Measurements from ENCODE around the gene SMIM22.
A peak's percentile ranks its signal among the peaks of the same experiment; 100 is the strongest.

The SMIM22 gene

GRCh38 chr16:4795181-4795827, at the start of gene SMIM22:
Gene SMIM22 (plus strand): TSS chr16:4795369. CDS start chr16:4795735, 366 bp downstream.
- no peak for DNase-seq

DNA sequence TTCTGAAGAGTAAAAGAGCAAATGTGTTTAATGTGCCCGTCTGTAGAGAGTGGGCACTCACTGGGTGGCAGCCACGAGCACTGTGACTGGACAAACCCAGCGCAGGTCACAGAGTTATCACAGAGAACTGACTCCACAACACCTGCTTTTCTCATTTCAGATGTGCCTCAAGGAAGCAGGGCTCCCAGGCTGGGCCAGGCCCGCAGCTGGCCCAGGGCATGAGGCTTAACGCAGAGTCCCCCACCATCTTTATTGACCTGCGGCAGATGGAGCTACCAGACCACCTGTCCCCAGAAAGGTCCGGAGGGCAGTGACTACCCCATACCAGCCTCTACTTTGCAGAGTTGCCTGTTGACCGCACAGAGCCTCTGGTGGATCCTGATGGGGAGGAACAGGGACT, 49.0 kb upstream of the SMIM22 start:
- no peak for DNase-seq

DNA sequence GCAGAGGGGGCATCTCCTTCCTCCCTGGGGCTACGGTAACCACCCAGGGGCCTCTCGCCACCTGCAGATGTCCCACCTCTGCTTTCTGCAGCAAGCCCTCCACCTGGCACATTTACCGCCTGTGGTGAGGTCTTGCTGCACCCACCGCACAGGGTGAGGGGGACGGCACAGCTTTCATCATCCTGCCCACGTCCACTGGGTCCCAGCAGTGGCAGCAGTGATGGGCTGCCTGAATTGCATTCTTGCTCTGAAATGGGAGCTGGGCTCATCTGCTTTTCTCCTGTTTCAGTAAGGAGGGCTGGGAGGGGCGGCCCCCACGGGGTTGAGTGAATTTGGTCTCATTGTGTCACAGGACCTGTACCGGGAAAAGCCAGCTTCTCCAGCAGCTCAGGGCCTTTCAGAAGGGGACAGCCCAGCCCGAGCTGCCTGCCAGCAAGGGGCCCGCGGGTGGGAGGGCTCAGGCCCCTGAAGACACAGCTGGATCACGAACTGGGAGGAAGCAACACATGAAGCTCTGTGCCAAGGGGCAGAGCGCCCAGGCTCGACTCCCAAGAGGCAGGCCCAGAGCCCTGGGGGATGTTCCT, 48.1 kb upstream of the SMIM22 start:
- DNase-seq = no peak

DNA sequence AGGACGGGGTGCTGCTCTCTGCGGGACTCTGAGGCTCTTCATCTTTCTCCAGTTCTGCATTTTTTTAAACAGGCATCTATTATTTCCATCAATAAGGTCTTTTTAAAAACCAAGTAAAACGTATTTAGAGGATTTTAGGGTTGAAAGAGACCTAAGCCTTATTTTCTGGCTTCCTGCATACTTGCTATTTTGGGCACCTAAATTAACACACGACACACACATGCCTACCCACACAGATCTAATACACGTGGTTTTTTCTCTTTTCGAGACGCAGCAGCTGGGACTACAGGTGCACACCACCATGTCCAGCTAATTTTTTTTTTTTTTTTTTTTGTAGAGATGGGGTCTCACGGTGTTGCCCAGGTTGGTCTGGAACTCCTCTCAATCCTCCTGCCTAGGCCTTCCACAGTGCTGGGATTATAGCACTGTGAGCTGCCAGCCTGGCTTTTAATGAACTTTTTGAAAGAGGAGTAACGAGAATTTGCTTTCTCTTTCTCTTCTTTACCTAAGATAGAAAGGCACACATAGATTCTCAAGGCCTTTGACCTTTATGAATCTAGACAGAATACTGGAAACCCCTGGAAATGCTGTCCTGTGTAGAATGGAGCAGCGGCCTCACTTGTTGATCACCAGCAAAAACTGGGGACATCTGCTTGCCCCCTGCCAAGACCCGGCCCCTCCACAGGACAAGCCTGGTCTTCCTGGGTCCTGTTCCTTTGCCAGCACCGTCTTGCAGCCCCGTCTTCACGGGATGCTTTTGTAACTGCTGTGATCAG, 47.1 kb upstream of the SMIM22 start:
- DNase-seq = no peak

DNA sequence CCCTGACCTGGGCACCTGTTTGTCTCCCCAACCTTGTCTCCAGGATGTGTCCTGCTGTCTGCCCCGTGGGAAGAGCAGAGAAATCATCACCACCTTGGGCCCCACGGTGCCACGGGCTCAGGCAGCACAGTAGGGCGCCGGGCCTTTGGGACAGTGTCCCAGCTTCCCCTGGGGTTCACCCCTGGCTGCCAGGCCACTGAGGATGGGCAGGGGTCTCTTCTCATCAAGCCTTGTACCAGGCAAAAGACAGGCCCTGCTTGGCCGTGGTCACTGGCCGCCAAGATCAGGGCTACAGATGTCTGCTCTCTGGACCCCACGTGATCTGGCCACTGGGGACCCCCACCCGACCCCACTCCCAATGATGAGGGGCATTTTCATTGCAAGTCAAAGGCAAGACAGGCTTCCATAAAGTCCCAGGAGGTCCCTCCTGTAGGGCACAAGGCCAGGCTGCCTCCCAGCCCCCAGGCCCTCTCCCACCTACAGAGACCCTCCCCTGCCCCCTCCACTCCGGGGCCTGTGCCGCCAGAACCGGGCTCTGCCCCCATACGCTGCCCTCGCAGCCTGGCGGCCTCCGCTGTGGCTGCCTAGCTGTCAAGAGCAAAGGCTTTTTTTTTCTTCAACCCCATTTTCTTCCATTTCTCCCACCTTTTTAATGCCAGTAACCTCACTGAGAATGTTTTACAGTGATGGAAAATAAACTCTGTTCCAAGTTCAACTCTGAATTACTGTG, 46.3 kb upstream of the SMIM22 start:
- no peak for DNase-seq

- DNase-seq = no peak
Observed at GRCh38 chr16:4749700-4750257, 45.4 kb upstream of the SMIM22 start.

DNA sequence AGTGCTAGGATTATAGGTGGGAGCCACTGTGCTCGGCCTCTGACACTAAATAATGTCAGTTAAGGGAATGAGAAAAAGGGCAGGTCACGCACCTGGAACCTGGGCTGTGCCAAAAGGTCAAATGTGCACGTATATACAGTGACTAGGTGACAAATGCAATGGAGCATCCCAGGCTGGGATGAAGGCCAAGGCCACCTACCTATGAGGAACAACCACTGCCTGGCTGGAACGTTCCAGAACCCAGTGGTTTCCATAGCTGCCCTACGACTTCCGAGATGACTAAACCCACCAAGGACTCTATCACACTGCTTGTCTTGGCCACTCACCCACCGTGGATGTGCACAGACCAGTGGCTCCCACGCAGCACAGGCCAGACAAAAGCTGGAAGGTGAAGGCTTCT, 44.3 kb upstream of the SMIM22 start:
- DNase-seq = no peak

GRCh38 chr16:4752351-4753100, 42.6 kb upstream of the SMIM22 start:
- no peak for DNase-seq

- DNase-seq = no peak
Observed at GRCh38 chr16:4753227-4753626, 41.9 kb upstream of the SMIM22 start.

DNA sequence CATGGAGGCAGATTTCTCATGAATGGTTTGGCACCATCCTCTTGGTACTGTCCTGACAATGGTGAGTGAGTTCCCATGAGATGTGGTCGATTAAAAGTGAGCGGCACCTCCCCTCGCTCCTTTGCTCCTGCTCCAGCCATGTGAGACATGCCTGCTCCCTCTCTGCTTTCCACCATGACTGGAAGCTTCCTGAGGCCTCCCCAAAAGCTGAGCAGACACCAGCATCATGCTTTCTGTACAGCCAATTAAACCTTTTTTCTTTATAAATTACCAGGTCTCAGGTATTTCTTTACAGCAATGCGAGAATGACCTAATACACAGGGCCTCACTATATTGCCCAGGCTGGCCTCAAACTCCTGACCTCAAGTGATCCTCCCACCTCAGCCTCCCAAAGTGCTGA, 40.3 kb upstream of the SMIM22 start:
- DNase-seq = no peak

- no peak for DNase-seq
Observed at GRCh38 chr16:4755687-4756086, 39.5 kb upstream of the SMIM22 start.

- DNase-seq = no peak
Observed at GRCh38 chr16:4760221-4760910, 34.8 kb upstream of the SMIM22 start.

GRCh38 chr16:4762205-4762604, 33.0 kb upstream of the SMIM22 start:
- no peak for DNase-seq

GRCh38 chr16:4763791-4764190, 31.4 kb upstream of the SMIM22 start:
- no peak for DNase-seq

DNA sequence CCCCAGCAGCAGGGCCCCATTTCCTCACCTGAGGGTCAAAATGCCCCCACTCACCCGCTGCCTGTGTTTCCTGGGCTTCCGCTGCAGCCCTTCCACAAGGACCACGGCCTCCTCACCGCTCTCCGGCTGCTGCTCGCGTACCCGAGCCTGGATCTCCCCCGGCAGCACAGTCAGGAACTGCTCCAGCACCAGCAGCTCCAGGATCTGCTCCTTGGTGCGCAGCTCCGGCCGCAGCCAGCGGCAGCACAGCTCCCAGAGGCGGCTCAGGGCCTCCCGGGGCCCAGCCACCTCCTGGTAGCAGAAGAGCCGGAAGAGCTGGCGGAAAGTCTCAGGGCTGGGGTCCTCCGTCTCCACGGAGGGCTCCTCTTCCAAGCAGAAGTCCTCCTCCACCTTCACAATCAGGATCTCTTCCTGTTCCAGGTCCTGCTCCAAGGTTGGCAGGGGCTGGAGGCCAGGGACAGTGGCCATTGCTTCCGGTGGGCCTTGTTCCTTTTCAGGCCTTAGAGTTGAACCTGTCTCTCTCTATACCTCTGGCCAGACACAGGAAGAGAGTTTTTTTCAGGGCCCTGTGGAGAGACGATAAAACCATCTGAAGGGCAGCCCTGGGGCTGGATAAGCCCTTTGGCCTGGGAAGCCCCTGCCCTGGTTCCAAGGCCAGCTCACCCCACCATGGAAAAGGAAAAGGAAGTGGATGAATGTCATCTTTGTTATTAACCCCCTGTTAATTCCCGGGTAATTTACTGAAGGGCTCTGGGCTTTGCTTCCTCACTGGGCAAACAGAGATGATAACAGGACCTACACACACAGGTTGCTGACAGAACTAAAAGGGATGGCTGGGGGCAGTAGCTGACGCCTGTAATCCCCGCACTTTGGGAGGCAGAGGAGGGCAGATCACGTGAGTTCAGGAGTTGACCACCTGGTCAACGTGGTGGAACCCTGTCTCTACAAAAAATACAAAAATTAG, 29.4 kb upstream of the SMIM22 start:
- no peak for DNase-seq

DNA sequence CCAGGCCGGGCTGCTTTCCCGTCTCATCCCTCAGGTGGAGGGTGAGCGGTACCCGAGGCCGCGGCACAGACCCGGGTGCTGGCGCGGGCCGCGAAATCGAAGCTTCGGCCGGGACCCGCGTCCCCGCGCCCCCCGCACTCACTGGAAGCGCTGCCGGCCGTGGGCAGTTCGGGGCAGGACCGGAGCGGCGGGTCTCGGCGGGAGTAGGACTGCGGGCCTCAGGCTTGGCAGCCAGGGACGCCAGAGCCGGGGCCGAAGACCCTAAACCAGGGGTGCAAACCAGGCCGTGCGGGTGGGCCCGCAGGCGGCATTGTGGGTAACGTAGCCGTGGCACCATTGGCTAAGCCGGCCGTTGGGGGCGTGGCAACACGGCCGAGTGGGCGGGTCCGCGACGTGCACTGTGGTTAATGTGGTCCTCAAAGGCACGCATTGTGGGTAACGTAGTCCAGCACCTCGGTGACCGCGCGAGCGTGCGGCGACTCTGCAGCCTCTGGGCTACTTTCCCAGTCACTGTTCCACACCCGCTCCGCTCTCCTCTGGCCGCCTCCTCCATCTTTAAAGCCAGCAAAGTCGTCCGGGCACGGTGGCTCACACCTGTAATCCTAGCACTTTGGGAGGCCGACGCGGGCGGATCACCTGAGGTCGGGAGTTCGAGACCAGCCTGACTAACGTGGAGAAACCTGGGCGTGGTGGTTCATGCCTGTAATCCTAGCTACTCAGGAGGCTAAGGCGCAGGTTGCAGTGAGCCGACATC, 28.1 kb upstream of the SMIM22 start, which contains the start of gene ZNF500:
ZNF500 (minus strand) TSS at position 288 of the 754 bp plus-strand sequence. CDS start 1,184 bp downstream, outside the sequence.
- DNase-seq = peak; percentile 82

- no peak for DNase-seq
Observed at GRCh38 chr16:4767872-4768548, 27.2 kb upstream of the SMIM22 start.

GRCh38 chr16:4768549-4769305, 26.4 kb upstream of the SMIM22 start:
- peak; percentile 60 for DNase-seq
